ENCODE measurements around the gene SLC38A2.

Gene SLC38A2

DNA sequence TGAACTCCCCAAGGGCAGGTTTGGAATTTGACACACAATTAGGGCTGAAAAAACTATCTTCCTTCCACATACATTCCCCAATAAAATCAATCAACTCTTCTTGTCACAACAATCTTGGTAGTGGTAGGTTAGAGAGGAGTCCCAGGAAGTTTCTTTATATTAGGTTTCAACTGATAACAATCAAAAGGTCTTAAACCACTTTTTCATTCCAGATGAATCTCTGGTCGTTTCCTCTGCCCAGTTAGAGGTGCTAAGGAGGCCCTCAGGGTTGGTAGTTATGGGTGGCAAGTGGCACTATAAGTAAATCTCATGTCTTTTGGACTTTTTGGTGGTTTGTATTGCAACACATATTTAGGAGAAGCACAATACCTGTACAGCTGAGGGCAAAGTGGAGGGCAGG is 1.7 kb upstream of the SLC38A2 start:
- DNase-seq (ENCODE audit: low read depth): no peak

DNA sequence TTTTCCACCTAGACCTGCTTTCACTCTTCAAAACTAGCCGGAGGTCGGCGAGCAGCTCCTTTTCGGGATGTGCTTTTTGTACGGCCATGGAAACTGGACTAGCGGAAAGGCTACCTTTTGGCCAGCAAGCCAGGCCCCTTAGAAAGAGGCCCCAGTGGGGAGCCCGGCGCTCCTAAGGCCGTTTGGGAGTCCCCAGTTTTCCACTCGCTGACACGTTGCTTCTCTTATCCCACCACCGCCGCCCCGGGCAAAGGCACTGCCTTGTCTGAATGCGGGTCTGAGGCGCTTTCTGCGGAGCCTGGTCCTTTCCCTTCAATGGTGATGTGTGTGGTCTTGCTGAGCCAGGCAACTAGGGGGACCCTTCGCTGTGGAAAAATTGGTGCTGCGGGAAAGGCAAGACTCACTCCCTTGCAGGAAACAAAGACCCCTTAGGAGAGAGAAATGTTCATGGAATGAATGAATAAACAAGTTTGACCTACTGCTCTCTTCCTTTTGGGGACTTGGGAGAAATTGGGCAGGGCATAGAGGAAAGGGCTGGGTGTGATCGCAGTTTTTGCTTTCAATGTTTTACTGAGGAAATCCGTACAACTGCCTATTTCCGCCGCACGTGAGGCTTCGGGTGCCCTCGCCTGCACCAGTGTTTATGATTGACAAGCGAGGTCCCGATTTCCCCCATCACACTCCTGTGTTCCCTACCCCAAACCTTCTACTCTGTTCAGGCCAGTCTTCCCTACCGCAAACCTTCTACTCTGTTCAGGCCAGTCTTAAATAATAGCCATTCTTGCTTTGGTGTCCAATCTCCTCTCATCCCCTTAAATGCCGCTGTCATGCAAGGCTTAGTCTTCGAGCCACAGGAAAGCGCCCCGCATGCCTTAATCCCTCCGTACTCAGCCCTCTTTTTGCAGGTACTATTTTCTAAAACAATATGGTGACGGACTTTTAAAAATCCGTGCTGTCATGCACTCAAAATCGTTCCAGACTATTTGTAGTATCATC is 1.0 kb upstream of the SLC38A2 start:
- no peak for DNase-seq (ENCODE audit: low read depth)

DNA sequence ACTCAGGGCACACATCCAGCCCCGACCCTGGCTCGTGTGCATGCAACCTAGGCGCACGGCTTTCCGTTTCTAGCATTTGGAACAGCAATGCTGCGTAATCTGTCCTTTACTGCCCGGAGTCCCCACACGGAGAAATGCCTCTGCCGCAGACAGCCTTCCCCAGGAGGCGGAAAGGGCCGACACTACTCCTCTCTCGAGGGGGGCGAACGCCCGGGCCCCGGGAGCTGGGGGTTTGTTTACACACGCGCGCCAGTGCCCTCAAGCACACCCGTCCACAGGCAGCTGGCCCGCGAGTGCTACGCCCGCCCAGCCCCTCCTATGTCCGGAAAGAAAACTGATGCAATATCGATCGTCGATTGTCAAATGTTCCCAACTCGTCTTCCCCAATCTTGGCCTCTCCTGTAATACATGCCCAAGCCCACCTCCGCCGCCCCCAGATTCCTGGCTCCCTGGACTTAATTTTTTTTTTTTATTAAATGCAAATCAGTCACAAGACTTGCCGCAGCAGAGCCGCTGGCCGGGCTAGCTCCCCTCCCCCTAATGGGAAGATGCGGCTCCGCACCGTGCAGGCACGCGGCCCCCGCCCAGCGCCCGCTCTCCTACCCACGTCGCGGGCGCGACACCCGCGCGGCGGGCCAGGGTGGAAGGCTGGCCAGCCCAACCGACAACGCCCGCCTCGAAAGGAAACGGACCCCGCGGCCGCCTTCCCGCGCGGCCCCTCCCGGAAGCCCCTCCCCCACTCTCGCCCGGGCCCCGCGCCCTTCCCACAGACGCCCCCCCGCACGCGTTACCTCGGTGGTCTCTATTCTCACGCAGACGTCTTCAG is 642 bp downstream of the SLC38A2 start:
- no peak for DNase-seq (ENCODE audit: low read depth)

DNA sequence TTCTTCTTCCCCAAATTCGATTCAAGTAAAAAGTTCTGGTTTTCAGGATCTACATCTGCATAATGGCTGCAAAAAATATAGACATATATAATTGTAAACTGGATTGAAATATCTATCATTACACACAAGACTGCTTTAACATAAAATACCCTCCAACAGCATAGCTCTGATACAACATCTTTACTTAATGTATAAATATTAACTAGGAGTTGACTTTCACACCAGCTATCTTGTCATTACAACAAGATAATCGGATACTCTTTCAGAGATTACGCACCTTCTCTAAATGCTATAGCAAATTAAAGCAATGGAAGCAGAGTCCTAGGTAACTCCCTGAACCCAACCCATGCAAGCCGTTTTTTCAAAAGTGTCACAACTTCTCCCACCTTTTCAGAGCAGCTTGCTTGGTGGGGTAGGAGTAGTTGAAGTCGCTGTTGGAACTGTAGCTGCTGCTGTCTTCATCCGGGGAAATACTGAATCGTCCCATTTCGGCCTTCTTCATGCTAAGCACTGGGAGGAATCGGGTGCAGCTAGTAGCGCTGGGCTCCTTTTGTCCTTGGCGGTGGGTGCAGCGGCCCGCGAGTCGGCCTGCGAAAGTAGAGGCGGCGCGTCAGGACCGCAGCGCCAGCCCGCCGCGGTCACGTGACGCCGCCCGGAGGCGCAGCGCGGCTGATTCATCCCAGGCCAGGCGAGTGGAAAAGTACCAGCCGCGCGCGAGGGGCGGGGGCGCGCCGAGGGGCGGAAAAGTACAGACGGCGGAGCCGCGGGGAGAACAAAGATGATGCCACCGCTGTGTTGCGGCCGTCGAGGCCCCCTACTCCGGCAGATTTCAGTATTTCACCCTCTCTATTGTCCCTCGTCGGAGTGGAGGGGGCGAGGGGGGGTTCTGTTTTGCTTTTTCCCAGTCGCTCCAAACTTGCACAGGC is 1.5 kb downstream of the SLC38A2 start:
- DNase-seq (ENCODE audit: low read depth): no peak

DNA sequence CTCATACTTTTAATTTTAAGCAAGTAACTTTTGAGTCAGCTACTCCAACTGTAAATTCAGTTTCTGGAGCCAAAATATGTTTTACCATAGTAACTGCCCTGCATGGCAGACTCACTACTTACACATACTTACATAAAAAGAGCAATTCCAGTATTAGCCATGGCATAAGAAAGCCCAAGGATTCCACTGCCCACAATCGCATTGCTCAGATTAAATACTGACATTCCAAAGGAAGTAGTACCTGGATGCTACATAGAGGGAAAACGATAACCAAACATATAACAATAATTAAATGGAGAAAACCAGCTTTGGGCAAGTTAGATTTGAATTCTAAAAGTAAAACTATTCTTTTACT is 2.2 kb downstream of the SLC38A2 start:
- no peak for DNase-seq (ENCODE audit: low read depth)

DNA sequence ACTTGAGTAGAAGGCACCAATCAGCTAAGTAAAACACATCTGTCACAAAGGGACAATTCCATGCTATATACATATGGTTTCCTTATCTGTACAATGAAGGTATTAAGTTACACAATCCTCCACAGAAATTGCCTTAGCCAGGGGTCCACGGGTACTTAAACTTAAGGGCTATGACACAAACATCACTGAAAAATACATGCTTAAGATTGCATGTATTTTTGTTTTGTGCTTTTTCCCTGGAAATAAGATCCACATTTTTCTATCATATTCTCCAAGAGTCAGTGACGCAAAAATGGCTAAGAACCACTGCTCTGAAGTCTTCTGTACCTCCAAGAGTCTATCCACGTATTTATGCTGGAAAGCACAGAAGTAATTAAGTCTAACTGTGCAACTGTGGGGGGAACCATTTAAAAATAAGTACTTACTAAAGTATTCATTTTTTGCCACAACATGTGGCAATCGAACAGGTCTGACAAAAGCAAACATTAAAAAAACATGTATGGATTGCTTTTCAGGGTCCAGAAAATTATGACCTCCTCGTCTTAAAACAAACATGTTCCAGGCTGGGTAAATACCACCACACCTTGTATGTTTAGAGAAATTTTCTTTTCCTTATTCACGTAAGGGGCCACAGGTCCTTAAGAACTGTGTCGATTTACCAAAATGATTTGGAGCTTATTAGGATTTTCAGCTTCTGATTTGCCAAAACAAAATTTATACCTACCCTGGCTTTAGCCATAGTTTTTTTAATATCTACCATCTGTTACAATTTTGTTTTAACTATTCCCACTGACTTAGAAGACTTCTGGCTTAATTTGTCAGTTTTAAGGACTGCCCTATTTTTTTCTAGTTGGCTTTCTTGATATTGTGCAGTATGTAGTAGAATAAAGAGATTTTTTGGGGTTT is 2.8 kb downstream of the SLC38A2 start:
- no peak for DNase-seq (ENCODE audit: low read depth)

DNA sequence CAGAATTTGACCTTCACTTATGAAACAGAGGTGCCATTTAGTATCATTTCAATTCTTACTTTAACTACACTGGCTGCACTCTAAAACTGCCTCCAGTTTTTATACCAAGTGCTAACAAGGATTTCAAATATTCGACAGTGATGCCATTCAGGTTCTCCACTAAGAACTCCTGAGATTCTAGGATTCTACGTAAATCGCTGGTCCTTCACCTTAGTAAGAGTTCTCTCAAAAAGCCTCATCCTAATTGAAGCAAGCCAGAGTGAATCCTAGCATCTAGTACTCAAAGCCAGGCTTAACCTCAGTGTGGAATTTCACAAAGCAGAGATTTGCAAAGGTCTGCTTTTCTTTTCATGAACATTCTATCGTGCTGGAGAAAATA is 3.5 kb downstream of the SLC38A2 start:
- DNase-seq (ENCODE audit: low read depth): no peak

DNA sequence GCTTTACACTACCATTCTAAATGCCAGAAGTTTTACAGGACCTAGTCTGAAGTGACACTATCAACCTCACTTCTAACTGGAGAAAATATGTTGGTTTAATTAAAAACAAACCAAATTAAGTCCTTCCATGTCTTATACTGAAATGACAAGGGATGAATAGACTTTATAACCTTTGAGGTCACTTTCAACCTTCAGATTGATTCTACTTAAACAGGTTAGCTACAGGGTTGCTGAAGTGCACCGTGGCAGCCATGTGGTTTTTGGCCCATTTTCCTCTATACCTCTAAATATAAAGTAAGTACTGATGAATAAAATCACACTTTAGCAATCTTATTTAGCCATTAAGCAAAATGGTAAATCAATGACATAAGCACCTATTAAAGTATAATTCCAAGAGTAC is 3.9 kb downstream of the SLC38A2 start:
- DNase-seq (ENCODE audit: low read depth): no peak

DNA sequence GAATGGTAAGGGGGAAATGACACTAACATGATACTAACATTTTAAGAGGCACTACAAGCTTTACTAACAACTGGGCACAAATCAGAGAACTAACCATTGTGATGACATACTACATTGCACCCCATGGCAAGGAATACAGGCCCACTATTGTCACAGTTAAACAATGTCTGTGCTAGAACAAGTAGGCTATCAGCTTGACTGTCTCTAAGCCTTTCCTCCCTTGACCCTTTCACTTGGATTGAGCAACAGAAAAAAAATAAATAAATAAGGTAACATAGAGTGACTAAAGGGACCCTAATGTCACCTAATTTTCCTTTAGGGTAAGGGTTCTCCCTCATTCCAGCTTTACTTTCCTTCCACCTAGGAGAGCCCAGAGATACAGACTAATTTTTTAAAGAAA is 4.4 kb downstream of the SLC38A2 start:
- no peak for DNase-seq (ENCODE audit: low read depth)

DNA sequence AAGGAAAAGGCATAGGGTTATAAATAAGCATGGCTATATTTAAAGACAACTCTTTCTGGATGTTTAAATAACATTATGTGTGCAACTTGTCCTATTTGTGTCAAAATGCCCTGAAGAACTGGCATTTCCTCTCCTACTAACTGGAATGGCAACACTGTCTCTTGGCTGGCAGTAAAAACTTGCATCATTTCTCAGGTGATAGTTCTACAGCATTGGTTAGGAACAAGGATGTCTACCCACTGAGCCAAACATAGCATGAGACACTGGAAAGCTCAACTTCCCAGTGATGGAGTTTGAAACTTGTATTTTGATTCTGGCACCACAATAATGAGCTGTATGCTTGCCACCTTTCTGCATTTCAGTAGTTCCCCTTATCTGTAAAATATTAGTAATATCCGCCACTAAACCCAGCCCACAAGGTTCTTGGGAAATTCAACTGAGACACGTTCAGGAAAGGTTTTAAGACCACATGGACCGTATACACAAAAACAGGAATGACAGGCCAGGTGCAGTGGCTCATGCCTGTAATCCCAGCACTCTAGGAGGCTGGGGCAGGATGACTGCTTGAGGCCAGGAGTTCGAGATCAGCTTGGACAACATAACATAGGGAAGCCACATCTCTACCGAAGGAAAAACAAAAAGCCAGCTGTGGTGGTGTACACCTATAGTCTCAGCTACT is 5.1 kb downstream of the SLC38A2 start:
- DNase-seq (ENCODE audit: low read depth): no peak

DNA sequence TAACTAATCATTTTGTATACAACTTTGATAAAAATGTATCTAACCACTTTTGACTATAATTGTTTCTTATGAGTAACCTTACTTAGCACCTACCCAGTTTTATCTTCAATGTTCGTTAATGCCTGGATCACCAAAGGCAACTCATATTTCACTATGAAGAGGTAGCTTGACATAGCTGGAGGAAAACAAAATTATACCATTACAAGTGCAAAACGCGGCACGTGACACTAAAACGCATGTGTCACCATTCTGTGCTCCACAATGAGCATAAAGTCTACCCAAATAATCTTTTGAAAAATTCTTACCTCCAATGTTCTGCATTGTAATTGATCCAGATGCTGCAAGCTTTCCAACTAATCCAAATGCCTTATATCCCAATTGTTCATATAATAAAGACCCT is 5.8 kb downstream of the SLC38A2 start:
- DNase-seq (ENCODE audit: low read depth): no peak

DNA sequence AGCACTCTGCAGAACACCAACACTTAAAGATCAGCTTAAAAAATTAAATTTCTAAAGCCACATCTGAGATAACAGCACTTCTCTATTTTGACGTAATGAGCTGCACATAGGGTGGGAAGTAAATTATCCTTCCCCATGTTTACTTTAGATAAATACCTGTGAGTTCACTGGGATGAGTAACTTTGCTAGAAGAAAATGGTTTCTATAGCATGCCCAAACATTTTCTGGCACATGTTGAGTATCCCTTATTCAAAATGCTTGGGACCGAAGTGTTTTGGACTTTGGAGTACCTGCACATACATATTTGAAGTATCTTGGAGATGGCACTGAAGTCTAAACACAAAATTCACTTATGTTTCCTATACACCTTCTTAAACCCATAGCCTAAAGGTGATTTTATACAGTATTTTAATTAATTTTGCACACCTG is 6.6 kb downstream of the SLC38A2 start:
- DNase-seq (ENCODE audit: low read depth): no peak

DNA sequence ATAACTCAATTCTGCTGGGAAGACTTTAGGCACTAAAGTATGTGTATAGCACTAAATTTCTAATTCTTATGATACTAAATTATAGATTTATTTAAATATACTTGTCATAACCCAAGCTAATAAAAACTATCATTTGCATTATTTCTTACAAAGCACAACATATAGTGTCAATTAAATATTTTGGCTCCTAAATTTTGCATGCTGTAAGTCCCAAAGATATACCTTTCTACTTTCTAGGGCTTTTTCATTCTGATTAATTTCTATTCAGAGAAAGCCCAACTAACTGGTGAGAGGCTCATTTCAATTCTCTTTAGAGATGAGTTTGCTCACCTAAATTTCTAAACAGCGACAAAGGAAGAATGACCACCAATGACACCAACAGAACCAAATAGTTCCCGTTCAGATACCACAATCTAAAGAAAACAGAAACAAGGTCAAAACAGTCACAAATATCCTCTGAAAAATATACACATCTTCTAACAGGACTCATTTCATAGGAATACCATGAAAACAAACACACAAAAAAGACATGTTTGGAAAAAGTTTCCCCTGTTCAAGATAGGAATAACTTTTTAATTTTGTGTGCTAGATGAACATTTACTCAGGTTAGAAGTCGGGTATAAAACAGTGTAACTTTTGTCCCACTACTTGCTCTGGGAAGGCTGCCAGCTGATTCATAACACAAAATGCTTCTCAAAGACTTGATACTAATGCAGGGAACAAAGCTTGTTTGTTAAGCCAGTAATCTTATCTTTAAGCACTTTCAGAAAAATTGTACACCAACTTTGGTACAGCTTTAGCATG is 7.6 kb downstream of the SLC38A2 start:
- DNase-seq (ENCODE audit: low read depth): no peak

DNA sequence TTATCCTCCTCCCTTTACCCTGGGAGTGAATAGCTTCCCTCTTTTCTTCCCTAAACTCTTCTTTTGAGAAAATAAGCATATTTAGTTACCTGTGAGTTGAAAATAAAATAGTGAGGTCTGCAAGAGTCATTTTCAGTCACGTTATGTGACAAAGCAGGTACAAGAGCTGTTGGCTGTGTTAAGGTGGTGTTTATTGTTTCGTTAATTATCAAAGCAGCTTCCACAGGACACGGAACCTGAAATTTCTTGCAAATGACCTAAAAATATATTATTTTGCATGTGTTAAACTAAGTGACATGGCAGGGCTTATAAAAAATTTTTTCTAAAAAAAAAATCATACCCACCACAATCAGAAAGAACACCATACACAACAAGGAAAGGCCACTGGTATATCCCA is 8.3 kb downstream of the SLC38A2 start:
- no peak for DNase-seq (ENCODE audit: low read depth)

DNA sequence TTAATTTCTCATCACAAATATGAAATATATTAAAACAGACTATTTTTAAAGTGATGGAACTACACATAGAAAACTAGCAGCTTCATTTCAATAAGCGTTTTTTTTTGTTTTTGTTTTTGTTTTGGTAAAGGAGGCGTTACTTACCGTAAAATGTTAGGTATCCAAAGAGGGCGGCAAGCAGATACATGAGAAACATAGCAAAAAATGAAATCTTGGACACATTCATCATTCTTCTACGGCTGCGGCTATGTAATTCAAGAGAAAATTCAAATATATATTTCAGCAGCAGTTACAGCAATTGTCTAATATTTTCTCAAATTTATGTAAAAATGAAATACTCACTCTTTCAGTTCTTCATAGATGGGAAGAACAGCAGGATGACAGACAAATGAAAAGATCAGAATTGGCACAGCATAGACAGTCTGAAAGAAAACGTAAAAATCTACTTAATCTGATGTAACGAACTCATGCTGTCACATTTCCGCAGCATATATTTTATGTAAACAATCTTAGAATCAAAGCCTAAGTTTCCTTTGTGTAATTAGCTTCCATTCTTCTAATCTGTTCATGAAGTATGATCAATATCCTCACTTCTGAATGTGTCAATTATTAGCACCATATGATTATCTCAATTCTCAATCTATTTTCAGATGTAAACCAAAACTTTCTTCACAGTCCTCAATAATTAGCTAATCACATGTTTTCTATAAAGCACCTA is 8.8 kb downstream of the SLC38A2 start:
- DNase-seq (ENCODE audit: low read depth): no peak

DNA sequence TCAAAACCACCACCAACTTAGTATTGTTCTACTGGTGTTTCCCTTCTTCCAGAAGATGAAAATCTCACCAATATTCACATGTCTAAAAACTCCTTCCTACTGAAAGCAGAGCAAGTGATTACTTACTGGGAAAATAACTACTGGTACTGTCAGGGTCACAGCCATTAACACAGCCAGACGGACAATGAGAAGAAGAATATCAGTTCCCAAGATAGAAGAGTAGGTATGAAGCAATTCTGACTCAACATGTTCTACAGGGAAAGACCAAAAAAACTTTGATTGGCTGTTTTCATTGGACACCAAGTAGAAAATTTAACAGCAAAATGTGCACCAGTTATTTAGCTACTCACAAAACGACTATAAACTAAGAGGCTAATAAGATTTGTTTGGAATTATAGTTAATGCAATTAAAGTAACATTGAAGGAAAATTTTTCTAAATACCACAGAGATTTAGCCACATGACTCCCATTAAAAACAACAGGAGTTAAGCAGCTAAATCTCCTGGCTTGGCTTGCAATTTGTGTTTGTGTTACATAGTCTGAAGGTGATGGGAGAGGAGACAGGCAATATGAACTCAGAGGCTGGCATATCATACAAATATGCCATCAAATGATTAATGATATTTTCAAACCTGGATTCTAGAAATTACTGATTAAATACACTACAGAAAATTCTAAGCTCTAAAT is 9.5 kb downstream of the SLC38A2 start:
- no peak for DNase-seq (ENCODE audit: low read depth)

DNA sequence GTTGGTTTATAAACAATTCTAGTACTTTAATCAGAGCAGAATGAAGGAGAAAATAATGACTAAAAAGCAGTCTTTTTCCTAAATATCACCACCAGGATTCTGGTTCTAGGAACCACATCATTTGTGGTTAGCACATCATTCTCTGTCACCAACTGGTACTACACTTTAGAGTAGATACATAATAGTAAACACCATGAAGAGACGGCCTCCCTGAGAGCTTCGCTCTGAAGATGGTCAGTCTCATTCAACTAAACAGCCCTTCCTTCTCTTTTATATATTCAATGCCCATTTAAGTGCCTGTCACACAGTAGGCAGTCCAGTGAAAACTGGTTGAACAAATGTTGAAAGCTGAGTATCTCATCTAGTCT is 10.9 kb downstream of the SLC38A2 start:
- DNase-seq (ENCODE audit: low read depth): no peak

DNA sequence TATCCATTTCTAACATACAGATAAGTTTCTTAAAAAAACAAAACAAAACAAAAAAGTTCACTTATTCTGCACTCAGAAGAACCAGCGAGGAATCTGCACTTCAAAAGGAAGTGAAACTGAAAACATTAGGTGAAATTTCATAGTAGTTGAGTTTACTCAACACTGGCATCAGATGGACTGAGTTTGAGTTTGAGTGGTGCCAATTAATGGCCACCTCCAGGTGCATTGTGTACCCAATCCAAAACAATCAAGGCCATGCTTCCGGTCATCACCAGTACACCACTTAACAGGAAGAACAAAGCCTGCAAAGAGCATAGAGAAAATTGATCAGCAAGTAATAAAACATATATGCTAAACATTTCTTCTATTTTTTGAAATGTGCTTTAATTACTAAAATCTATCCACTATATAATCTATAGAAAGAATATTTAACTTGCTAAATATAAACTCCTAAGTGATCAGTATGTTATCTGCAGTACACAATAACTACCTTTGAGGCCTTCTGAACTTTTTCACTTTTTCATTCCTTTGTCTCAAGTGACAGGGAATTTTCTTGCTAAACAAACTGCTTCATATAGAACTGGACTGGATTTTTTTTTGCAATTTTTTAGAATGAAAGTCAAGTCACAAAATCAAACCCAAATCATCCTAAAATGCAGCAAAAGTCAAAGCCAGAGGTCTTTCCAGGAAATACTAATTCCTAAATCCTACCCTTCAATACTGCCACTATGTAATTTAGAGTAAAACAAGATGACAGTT is 11.5 kb downstream of the SLC38A2 start:
- DNase-seq (ENCODE audit: low read depth): no peak
